HG03280 (cell line): ENCODE results near the gene PIP5K1B.

Source experiments
- ATAC-seq: cut with Tn5 transposase; IDR thresholded peaks from one replicate; pipeline ENCODE4 v1.9.1; 2021; ENCODE audit warnings: mild to moderate bottlenecking, moderate library complexity; ENCODE audit not compliant: unreplicated experiment

Gene PIP5K1B

DNA sequence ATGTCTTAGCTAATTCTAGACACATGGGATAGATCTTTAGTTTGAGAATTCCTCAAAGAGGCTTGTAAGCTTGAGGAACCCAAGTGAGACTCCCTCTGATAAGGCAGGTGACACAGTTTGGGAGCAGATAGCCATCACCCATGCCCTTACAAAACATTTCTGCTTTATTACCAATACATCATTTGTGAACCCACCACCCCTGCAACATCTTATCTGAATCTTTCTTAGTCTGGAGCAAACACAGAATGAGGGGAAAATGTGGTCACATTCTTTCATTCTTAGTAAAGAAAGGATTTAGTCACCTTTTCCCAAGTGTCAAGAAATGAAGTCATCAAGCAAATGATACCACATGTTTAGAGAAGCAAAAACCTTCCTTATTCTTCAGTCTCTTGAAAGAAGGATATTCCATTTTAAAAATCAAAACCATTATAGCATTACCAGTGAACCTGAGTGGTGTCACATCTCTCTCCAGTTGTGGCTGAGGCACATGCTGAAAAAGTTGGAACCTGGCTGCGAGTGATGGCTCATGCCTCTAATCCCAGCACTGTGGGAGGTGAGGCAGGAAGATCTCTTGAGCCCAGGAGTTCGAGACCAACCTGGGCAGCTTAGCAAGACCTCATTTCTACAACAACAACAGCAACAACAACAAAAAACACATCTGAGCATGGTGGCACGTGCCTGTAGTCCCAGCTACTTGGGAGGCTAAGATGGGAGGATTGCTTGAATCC, 243.0 kb downstream of the PIP5K1B start:
- ATAC-seq = no peak

DNA sequence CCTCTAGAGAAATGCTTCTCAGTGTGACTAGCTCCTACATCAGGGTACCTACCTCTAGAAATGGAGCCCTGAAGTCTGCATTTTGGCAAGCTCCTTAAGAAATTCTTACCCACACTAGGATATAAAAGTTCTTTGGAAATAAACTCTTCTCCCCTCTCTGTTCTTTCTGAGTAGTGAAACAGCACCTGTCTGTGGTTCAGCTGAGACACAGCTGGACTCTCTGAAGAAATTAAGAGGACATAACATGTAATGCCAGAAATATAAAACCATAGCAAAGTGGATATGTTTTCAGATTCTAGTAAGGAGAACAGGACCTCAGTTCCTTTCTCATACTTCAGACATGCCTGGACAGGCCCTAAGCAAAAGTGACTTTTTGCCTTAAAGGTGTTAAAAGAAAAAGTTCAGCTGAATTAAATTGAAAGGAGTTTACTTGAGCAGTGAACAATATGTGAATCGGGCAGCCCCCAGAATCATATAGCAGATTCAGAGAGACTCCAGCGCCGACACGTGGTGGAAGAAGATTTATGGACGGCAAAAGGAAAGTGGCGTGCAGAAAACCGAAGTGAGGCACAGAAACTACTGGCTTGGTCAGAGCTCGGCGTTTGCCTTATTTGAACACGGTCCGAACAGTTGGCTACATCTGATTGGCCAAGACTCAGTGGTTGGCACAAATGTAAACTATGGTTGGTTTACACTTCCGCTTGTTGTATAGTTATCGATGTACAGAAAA, 244.4 kb downstream of the PIP5K1B start:
- ATAC-seq = peak; percentile 51

DNA sequence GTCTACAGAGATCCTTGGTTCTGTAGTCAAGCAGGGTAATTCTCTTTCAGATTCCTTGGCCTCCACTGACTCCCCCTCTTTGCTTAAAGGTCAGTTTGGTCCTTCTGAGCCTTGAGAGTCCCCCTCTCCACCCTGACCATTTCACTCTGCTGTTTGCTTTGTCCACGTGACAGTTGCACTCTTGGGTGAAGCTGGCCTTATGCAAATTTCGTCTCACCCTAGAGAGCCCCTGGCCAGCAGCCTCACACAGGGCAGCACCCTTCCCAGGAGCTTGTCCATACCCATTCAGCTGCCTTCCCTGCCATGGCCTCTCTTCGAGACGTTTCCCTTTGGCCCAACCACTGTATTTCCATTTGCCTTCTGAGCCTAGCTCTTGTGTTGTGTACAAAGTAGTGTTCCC, 245.1 kb downstream of the PIP5K1B start:
- no peak for ATAC-seq

DNA sequence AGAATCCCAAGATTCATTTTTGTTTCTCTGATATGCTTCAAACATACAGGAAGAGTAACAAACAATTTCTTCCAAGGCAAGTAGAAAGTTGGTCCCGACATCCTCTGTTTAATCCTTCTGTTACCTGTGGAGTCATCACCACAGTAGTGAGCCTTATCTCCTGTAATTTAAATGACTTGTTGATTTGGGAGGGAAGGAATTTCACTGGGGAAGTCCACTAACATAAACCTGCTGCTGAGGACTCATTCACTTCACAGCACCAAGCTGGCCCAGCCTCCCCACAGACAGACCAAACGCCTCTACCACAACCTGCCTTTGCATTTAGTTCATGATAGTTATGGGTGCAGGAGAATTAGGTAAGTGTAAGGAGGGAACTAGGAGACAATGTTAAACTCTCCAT, 245.6 kb downstream of the PIP5K1B start:
- ATAC-seq = no peak

DNA sequence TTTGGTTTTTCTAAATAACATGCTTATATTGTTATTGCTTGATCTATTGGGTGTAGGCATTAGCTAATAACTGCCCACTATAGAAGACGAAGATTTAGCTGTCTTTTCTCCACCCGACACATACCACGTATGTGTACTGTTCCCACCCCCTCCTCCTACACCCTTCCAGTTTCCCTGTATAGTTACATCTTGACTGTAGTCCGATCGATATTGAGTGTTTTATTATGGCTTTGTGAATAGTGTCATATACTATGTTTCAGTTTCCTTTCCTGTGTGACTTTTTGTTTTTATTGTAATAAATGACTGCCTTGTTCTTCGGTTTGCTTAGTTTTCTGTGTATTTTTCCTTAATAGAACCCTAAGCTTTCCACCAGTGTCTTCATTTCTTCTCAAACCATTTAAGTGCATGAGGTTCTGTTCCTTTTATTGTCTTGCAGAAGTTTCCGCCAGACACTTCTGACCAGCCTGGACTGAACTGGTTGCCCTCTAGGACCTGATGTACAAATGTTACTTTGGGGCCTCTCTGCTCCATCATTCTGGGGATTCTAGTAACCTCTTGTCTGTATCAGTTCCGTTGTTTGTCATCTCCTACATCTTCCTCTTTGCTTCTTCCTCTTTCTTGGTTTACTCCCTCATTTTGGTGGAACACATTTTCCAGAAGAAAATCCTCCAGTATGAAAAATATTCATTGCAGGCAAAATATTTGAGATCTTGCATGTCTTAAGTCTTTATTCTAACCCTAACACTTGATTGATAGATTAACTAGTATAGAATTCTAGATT, 247.0 kb downstream of the PIP5K1B start:
- no peak for ATAC-seq

DNA sequence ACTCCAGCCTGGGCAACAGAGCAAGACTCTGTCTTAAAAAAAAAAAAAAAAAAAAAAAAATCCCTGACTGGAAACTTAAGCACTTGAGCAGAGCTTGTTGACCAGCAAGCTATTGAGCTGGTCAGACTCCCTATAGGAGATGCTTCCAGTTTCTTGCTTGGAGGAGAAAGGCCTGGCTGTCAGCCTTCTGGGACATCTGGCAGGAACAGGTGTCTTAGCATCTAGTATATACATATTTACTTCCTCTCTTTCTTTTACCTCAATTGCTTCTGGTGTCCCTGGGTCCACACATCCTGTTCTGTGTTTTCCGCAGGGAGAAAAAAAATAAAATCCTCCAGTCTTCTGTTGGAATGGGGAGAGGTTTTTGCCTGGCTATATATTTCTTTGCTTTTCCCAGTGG, 248.7 kb downstream of the PIP5K1B start:
- ATAC-seq = no peak

DNA sequence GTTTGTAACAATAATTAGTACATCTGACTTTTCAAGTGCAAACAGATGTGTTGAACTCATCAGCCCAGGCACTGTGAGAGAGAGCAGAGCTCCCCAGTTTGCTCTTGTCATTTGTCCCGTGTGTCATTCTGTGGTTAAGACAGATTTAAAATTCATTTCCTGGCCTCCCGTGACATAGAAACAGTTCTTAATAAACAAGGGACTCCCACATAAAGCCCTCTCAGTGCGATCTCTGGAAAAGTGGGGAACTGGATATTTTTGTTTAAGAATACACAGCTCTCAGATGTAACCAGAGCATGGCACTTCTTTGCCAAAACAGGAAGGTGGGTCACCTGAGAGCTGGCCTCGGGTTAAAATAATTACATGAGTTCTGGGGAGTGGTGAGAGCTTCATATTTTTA, 250.3 kb downstream of the PIP5K1B start:
- no peak for ATAC-seq

DNA sequence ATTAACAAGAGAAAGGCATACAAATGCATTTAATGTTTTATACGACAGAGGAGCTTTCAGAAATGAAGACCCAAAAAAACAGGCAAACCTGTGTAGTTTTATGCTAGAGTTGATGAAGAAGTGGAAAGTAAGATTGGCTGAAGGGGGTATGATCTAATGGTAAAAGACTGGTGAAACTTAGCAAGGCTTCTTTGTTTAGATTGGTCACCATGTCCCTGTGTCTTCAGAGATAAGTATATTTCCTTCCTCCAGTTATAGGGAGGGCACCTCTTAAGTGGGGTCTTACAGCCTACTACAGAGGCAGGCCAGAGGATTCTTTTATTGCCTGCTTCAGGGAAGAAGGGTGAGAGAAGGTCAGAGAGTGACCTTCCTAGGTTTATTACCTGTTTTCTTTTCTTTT, 252.4 kb downstream of the PIP5K1B start:
- ATAC-seq = no peak

DNA sequence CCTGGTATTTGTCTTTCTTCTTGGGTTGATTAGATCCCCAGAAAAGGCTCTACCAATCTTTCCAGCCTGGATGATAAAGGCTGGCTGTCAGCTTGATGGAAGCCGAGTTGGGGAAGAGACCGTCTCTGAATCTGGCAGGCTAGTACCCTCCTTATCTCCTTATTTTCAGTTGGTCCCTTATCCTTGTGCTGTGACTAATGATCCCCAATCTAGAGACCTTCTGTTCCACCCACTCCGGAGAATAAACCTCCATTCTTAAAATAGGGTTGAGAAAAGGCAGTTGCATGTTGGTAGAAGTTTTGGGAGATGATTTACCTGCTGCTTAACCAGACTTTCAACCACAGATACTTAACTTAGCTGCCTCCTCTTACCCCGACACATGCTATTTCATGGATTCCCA, 256.5 kb downstream of the PIP5K1B start:
- ATAC-seq = no peak

DNA sequence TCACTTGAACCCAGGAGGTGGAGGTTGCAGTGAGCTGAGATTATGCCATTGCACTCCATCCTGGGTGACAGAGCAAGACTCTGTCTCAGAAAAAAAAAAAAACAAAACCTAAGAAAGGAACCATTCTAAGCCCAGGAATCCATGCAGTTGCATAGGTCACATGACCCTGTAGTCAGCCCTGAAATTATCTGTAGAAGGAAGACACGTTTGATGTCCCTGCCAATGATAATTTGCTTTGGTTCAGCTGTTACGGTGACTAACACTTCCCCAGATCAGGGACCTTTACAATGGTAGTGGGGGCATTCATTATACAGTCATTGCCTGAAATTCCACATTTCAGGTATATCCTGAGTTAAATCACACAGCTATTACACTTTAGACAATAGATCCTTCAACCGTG, 258.4 kb downstream of the PIP5K1B start:
- ATAC-seq = no peak

DNA sequence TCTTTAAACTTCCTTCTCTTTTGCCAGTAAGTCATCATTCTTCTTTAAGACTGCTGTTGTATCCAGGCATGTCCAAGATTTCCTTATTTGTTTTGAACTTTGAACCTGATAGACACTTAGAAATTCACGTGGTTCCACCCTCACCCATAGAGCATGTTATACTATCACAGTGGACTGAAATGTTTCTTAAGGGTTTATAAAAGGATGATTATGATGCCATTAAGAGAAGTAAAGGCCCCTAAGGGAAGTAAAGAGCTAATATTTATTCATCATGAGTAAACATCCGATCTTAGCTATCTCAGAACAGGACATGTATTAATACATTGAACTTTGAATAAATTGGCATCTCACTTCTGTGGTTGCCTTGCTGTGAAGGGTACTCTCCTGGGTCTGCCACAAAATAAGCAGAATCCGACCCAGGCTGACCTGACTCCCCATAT, 259.1 kb downstream of the PIP5K1B start:
- no peak for ATAC-seq

DNA sequence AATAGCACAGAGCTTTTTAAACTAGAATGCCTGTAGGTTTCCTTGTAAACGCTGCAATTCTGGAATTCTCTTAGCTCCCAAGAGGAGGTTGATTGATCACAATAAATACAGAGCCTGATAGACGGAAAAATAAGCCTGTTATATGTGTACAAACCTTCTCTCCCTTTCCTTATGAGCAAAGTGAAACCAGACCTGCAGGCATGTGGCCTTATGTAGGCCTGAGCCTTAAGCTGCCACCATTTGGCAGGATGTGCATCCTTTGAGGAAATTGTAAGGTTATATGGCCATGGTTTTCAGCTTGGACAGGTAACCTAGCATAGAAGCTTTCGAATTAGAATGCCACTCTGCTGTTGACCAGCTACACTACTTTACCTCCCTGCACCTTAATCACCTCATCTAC, 259.7 kb downstream of the PIP5K1B start:
- no peak for ATAC-seq

DNA sequence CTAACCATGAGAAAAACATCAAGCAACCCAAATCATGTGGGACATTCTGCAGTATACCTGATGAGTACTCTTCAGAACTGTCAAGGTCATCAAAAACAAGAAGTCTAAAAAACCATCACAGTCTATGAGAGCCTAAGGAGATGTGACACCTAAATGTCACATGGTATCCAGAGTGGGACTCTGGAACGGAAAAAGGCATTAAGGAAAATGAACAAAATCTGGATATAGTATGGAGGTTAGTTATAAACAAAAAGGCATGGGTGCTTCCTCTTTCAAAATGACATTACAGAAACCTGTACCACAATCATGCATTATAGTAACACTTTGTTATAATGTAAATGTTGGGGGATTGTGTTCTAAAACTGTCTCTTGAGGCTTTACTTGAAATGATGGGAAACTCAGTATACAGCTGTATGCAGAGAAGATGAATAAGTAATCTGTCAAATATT, 261.5 kb downstream of the PIP5K1B start:
- no peak for ATAC-seq

DNA sequence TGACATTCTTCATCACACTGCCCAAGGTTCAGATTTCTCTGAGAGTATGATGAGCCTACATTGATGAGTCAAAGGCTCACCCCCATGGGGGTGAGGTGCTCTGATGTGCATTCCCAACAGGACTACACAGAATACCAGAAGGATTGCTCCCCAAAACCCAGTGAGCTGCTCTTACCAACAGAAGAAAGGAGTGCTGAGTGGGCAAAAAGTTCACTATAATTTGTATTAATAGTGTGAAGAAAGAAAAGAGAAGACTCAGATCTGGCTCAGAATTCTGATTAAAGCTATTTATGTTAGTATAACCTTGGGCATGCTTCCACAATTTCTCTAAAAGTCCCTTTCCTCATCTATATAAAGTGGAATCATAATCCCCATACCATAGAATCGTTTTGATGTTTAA, 262.8 kb downstream of the PIP5K1B start:
- ATAC-seq = no peak

DNA sequence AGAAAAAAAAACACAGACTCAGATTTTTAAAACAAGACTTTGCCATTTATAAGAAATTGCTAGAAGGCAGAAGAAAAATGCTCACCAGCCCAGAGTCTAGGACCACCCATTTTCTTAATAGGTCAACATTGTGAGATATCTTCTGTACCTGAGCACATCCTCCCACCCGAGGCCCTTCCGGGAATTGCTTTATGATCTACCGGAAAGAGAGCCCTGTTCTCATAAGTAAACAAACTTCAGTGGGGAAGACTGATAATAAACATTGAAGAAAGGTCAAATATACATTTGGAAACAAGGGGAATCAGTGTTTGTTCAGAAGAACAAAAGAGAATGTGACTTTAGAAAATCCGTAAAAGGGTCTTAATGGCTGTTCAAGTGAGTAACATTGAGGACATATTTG, 264.5 kb downstream of the PIP5K1B start:
- no peak for ATAC-seq

DNA sequence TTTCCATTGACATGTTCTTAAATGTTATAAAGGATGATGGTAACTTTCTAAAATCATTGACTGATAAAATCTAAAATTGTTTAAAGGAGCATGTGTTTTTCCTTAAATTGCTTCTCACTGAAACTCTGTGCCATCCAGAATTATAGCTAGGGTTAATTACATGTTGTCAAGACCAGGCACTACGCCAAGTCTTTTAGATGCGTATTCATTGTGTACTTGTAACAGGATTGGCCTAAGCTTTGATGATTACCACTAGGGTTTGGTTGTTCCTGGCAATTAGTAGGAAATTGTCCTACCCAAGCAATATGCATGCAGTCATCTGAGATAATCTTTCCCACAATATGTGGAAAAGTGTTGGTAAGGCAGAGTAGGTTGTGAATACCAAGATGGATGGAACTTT, 265.1 kb downstream of the PIP5K1B start:
- no peak for ATAC-seq

DNA sequence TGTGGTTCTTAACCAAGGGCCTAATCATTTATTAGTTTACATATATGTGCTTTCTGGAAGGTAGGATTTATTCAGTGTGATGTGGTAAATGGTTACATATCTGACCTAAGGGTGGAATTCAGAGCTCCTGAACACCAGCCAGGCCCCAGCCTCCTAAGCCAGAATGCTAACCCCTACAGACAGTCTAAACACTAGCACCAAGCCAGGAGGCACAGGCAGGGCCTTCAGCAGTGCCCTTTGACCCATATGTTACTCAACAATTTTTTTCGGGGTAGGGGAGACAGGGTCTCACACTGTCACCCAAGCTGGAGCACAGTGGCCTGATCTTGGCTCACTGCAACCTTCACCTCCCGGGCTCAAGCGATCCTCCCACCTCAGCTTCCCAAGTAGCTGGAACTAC, 268.6 kb downstream of the PIP5K1B start:
- ATAC-seq = no peak

DNA sequence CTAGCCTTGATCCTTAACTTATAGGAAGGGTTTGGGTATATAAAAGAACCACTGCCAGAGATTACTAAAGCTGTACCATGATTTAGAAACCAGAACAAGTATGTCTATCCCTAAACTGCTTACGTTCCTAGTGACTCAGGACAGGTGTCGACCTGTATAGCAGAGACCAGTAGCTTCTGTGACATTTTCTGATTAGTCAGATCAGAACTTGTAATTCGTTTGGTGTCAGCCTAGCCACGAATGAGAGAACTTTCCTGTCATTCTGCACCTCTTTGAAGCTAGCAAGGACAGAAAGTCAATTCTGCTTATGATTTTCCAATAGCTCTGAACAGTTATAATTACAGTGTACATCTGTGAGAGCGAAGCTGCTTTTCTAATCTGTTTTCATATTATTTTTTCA, 269.4 kb downstream of the PIP5K1B start:
- ATAC-seq = peak; percentile 93

DNA sequence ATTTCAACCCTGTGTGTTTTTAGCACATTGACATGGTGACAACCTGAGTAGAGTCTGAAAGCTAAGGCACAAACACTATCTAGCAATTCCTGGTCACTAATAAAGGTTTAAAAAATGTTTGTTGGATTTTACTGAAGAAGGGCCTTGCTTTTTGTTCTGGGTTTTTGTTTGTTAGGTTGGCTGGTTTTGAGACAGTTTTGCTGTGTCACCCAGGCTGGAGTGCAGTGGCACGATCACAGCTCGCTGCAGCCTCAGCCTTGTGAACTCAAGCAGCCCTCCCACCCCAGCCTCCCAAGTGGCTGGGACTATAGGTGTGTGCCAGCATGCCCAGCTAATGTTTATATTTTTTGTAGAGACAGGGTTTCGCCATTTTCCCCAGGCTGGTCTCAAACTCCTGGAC, 269.9 kb downstream of the PIP5K1B start:
- ATAC-seq = no peak

DNA sequence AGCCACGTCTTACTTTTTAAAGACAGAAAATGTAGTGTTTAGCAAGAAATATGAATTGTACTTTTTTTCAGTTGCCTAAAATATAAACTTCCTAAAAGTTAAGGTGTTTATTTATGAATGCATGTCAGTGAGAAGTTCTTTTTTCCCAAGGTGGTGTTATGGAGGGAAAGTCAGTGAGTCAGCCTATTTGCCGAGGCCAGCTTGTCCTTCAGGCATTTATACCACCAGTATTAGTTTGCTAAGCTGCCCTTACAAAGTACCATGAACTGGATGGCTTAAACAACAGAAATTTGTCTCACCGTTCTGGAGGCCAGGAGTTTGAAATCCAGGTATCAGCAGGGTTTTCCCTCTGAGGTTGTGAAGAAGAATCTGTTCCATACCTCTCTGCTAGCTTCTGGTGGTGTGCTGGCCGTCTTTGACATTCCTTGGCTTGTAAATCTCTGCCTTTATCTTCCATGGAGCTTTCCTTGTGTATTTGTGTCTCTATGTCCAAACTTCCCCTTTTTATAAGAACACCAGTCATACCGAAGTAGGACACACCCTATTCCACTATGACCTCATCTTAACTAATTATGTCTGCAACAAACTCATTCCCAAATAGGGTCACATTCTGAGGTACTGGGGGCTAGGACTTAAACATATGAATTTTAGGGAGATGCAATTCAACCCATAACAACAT, 270.5 kb downstream of the PIP5K1B start:
- ATAC-seq = no peak

DNA sequence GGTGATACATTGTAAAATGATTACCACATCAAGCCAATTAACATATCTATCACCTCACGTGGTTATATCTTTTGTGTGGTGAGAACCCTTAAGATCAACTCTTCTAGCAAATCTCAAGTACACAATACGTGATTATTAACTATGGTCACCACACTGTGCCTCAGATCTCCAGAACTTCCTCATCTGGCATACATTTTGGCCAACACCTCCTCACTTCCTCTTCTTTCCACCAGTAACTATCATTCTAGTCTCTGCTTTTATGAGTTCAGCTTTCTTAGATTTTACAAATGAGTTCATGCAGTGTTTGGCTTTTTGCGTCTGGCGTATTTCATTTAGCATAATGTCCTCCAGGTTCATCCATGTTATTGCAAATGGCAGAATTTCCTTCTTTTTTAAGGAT, 273.0 kb downstream of the PIP5K1B start:
- ATAC-seq = no peak
